NCI-H748 (cell line): ENCODE data around the gene SIPA1L2.

Experiments
- DNase-seq: peaks from one replicate; lab custom pipeline; 2025; ENCODE audit not compliant: unreplicated experiment; lab: John Stamatoyannopoulos, UW

The SIPA1L2 gene, protein sequence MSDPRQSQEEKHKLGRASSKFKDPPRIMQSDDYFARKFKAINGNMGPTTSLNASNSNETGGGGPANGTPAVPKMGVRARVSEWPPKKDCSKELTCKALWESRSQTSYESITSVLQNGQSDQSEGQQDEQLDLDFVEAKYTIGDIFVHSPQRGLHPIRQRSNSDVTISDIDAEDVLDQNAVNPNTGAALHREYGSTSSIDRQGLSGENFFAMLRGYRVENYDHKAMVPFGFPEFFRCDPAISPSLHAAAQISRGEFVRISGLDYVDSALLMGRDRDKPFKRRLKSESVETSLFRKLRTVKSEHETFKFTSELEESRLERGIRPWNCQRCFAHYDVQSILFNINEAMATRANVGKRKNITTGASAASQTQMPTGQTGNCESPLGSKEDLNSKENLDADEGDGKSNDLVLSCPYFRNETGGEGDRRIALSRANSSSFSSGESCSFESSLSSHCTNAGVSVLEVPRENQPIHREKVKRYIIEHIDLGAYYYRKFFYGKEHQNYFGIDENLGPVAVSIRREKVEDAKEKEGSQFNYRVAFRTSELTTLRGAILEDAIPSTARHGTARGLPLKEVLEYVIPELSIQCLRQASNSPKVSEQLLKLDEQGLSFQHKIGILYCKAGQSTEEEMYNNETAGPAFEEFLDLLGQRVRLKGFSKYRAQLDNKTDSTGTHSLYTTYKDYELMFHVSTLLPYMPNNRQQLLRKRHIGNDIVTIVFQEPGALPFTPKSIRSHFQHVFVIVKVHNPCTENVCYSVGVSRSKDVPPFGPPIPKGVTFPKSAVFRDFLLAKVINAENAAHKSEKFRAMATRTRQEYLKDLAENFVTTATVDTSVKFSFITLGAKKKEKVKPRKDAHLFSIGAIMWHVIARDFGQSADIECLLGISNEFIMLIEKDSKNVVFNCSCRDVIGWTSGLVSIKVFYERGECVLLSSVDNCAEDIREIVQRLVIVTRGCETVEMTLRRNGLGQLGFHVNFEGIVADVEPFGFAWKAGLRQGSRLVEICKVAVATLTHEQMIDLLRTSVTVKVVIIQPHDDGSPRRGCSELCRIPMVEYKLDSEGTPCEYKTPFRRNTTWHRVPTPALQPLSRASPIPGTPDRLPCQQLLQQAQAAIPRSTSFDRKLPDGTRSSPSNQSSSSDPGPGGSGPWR (N-terminal part only)

DNA sequence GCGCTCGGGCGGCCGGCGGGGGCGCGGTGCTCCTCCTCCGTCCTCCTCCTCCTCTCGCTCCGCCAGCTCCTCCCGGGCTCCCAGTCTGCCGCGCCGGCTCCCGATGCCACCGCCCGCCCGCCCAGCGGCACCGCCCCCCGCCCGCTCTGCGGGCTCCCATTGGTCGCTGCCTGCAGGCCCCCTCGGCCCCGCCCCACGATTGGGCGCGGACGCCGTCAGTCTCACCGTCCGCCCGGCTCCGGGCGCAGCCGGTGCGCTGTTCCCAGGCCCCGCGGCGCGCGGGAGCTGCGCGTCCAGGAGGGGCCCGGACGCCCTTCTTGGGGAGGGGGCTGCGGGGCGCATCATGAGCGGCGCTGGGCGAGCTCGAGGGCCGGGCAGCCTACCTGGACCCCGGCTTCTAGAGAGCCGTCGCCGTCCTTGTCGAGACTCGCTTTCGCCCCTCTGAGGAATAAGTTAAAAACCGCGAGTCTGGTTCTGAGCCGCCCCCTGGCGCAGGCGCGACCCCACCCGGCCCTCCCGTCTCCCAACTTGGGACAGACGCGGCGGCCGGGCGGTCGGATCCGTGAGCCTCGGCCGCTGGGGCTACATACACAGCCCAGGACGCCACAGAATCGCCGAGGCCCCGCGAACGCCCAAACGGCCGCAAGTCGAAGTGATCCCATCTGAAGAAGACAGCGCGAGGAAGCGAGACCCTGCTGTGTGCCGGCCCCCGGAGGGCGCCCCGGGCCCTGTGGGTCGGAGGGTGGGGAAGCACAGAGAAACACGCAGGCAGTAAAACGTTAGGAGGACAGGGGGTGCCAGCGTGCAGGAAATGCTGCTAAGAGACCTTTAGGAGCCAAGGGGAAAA is at the start of gene SIPA1L2:
SIPA1L2 (minus strand) TSS at position 87 of the 847 bp plus-strand sequence. CDS start 114,794 bp downstream, outside the sequence.
- peak; percentile 92 for DNase-seq

DNA sequence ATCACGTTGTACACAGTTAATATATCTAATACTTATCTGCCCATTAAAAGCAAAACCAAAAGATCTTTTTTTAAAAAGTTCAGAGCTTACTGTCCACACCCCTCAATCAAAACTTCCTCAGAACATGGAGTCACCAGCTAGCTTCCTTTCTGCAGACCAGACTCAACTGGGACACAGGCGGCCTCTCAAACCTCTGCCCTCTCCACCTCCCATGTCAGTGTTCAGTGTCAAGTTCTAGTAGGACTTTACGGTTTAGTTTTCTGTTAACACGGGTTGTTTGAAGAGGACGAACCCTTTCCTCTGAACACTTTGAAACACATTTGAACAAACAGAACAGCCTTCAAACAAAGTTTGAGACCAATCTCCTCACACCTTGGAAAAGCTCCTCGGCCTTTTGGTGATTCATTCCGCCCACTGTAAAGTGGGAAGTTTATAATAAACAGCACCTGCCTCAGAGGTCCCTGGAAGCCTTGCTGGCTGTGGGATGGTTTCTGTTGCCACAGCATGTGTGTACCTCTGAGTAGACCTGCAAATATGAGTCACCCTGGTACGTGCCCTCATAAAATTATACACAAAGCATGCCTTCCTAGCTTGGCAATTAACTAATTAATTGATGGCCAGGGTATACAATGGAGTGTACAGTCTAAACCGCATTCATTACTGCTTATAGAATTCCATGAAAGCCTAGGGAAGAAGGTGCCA is 48.4 kb upstream of the SIPA1L2 start:
- peak; percentile 96 for DNase-seq

DNA sequence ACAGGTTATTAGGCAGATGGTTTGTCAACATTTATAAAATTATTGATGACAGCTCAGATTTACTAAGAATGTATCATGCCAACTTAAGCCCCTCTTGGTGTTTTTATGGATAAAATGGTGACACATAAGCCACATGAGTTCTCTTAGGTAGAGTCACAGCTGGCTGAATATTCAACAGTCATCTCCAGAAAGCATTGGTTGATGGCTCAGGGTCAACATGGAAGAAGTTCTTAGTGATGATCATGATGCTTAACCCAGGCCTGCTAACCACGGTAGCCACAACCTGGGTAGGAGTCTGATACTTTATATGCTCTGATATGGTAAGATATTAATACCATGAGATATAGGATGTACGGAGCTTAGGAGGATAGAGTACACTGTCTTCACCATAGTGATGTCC is 46.4 kb upstream of the SIPA1L2 start:
- DNase-seq: no peak

DNA sequence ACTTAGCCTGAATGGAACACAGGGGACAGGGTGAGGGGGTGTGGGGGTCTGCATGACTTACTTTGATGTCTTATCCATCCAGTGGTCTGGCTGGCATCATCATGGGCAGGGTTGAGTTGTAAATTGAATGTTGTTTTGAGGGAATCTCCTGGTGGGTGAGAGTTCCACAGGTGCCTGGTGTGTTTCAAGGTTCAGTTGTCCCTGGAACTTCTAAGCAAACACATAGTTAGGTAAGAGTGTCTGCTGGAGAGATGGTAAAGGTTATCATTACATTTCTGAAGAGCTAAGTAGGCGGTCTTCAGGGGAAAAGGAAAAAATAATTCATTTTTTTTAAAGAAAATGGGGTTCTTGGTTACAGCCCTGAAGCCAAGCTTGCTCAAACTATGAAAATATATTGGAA is 46.0 kb upstream of the SIPA1L2 start:
- no peak for DNase-seq

DNA sequence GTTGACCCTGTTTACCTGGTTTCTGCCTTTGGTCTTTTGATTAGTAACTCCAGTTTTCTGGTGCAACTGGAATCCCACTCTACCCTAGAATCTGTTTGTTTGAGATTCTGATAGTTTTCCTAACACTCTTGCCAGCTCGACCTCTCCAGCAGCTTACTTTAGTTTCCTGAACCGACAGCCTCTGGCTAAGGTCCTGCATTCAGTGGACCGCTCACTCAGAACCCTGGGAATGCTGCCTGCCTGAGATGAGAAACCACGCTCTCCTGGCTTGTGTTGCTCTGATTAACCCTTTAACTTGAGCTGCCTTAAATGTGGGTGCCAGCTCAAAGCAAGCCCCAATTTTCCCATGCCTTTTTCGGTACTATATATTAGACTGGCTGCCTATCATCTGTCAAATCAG is 45.3 kb upstream of the SIPA1L2 start:
- DNase-seq: no peak

DNA sequence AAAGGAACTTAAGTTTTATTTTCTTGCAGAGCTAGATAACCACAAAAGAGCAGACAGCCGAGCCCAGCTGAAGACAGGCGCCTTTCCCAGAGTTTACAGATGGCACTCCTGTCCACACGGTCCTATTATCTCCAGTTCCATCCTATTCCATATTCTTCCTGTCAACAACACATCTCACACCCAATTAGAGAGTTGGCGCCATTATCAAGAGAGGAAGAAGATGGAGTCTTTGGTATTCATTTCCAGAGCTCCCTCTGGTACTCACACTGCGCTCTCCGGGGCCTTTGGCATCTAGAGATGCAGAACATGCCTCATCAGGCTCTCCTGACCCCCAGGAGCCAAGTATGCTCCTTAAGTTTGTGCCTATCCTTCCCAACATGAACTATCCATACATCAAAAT is 43.3 kb upstream of the SIPA1L2 start:
- DNase-seq: no peak

DNA sequence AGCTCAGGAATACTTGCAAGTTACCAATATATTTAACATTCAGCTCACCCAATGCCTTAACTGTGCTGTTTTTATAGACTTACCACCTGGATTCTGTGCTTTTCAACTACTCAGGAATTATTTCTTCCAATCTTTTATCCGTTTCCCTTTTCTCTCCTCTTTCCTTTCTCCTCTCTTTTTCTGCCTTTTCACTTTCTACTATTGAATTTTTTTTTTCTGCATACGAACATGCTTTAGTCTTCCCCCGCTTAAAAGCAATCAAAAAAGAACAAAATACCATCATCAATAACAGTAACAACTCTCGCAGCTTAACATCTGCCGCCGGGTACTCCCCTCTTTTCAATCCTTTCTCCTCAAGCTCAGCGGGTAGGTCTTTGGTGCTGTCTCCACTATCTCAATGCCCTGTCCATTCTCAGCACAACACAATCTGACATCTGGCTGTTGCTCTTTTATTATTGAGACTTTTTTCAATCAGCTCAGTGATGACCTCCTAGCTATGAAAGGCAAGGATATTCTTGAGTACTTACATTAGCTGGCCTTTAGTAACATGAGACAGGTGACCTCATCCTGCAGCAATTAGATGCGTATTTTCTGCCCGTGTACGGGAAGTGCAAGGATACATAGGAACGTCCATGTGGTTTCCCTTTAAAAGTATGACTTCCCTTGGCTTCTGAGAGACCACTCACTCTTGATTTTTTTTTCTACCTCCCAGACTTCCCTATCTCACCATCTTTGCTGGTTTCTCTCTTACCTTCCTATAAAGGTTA is 40.2 kb upstream of the SIPA1L2 start:
- peak; percentile 93 for DNase-seq

DNA sequence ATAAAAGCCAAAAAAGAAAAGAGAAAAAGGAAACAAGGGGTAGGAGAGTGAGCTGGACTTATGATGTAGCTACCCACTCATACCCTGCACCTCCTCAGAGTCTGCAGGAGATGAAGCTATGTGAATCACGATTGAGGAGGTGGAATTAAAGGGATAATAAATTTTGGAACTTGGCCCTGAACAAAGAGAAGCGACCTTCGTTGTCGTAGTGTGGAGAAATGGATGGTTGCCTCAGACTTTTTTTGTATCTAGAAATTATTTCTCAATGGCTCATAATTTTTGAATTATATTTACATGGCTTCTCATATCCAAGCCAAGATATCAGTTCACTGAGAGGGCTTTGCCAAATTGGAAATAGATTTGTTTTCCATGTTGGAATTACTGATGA is 37.8 kb upstream of the SIPA1L2 start:
- no peak for DNase-seq

DNA sequence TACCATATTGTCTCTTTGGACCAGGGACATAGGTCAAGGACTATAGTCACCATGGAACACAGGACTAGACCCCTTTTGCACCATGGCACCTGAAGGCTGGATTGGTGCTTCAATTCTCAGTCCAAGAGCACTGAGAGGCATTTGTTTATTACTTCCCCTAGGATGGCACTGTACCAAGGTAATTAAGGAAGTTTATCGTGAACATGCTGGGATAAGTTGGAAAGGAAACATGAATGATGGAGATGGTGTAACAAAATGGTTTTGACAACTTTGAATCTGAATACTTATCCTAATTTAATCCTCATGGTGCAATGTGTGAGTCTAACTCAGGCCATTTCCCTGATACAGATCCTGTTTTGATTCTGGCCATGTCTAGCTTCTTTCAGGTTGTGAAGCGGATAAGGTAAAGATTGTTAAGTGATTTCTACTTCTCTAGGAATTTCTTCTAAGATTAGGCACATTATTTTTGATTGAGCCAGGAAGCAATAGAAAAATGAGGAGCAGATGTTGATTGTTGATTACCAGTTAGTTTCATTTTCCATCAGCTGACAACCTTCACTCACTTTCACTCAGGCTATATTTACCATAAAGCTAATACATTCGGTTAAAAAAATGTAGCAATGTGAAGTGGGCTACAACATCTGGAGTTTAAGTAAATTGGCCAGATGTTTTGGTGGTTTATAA is 37.3 kb upstream of the SIPA1L2 start:
- no peak for DNase-seq

DNA sequence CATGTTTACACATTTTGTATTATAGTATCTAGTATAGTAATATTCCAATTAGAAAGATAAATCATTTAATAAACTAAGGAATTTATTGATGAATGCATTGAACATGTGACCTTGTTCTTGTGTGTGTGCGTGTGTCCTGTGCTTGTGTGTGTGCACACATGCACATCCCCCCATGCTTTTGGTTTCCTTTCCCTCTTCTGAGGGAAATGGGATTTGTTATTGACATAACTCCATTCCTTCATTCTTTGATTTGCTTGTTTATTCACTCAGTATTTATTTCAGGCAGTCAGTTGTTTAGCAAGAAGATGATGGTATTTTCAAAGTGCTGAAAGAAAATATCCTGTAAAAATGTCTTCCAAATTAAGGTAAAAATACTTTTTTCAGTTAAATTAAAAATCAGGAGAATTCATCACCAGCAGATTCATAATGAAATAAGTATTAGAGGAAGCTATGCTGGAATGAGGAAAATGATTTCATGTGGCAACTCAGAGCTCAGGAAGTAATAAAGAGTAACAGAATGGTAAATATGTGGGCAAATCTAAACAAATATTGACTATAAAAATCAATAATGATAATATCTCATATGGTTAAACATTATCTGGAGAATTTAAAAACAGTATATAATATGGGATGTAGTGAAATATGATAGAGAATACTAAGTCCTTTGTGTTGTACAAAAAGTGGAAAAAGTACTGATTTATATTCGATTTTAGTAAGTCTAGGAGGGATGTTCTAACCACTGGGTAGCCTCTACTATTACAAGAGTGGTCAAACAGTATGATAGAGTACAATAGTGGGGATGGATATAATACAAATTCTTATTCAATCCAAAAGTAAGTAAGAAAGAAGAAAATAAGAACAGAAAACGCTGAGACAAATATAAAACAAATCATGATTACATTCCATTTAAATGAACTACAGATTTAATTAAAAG is 35.2 kb upstream of the SIPA1L2 start:
- DNase-seq: no peak

DNA sequence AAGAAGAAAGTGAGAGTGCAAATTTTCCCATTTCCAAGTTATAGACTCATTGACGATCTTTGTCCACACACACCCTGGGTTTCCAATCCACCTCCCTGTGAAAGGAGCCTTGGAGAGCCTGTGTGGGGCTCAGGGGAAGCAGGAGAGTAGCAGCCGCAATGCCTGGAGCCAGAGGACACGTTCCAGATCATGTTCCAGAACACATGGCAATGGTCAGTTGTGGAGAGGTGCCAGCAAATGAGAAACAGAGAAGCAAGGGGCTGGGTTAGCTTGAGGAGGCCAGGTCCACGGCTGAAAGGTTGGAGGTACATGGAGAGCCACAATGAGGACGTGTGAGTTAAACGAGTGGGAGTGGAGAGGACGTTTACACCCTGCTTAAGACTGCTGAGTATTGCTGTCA is 33.0 kb upstream of the SIPA1L2 start:
- DNase-seq: no peak

DNA sequence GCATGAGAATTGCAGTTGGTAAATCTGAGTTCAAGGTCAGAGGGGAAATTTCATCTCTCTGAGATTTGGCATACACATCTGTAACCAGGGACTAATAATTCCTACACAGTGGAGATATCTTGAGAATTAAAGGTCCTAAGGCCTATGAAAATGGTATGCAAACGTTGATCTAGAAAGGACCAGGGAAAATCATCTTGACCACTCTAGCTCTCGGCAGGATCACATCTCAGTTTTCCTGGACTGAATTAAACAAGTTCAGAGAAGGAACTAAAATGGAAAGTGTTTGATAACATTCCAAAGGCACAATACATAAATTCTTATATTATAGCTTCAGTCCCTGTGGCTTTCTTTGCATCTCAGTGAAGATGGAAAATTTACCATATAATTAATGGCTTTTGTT is 28.5 kb upstream of the SIPA1L2 start:
- DNase-seq: no peak

DNA sequence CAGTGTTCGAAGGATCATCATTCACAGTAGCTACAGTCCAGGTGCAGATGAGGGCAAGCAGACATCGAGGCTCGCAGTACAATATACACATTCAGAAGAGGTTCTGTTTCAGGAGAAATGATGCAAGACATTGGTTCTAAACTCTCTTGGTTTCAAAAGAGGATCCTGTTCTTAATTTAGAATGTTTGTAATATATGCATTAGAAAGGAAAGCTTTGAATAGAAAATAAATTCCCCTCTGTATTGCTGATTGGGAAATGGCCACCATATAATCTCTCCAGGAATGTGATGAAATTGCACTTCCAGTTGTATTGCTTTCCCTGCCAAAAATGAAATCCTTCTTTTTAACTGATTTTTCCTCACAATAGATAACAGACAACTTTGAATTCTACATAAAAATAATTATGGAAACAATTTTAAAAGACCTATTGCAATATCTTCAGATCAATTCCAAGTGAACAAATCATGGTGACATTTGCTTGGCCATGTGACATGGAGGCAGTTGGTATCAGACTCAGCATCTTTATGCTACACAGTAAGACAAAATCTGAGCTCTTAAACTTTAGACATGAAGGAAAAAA is 27.6 kb upstream of the SIPA1L2 start:
- DNase-seq: no peak

DNA sequence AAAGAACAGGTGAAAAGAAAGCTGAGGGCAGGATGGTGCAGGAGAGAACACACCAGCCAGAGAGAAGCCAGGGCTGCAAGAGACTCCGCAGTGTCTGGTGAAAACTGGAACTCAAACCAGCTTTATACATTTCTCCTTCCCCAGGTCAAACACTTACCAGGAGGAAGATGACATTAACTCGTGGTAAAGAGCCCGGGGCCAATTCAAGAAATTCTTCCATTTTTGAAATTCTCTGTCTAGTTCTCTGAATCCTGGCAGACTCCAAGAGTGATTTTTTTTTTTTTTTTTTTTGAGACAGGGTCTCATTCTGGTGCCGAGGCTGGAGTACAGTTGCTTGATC is 25.8 kb upstream of the SIPA1L2 start:
- DNase-seq: no peak

DNA sequence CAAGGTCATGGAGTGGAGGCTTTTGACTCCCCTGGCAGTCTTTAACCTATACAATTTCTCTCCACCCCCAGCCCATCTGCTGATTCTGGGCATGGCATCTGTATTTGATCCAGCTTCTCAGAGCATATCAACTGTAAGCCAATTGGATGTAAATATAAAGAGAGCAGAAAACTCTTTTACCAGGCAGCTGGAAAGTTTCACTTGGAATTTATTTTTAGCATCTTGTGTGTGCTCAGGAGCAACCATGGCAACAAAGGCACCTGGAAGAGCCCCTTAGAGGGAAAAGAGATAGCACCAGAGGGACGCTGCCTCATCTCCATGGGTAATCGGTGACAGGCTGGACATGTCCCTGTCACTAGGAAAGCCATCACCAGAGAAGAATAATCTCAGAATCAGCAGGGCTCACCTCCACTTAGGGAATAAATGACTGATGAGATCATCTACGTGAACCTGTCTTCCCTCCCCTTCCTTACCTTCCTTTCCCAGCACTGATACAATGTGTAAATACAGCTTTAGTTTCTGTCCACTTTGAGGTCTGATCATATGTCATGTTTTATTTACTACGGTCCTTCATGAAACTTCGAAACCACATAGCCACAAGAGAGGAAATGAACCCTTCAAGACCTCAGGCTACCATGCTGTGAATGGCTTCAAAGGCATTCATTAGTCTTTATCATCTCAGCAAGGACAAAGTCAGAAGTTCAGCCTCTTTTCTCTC is 25.3 kb upstream of the SIPA1L2 start:
- DNase-seq: peak; percentile 28

DNA sequence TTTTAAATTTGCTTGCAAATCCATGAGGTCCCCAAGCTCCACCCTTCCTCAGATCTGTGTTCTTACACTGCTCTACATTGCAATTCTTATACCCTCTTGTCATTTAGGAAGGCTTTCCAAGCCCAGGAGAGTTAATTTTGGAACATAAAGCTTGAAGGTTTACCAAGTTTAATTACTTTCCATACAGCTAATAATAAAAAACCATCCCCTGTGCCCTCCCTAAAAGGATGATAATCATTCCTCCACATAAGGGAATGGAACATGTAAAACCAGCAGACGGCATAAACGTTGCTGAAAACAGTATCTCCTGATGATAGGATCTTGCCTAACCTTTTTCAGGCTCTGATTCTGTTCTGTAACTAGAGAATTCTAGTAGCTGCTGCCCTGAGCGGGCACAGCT is 23.9 kb upstream of the SIPA1L2 start:
- no peak for DNase-seq

DNA sequence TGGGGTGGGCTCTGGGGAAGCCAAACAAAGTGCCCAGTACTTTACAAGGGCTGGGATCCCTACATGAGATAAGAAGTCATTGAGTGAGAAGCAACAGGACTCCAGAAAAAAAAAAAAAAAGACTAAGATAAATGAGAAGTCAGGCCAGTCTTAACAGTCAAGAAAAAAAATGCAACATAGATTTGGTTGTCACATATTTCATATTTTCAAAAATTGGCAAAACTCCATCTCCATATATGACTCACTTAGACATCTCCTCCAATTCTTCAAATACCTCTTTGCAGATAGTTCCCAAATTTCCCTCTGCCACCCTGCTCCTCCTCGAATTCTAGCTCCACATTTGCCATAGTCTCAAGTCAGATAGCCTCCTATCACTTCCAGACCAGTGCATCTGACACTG is 20.9 kb upstream of the SIPA1L2 start:
- no peak for DNase-seq
